Epithelial cell of esophagus (primary cell): ENCODE measurements around the gene SLC34A1.

ENCODE experiments used
- DNase-seq: peaks from one replicate; pipeline ENCODE4 v3.0.0; 2010; ENCODE audit warnings: low read depth
- H3K4me3 ChIP-seq: 2 replicates; pipeline ENCODE4 v1.5.1; 2011; ENCODE audit warnings: mild to moderate bottlenecking, low read length, control low read depth
- TF ChIP-seq, protein P1 (sequence below): IDR thresholded peaks from 2 replicates; pipeline ENCODE4 v1.5.1; 2011; ENCODE audit warnings: low read depth, mild to moderate bottlenecking, low read length, control low read depth, inconsistent platforms; ENCODE audit not compliant: insufficient read depth; ENCODE audit errors: missing control alignments

SLC34A1 gene

DNA sequence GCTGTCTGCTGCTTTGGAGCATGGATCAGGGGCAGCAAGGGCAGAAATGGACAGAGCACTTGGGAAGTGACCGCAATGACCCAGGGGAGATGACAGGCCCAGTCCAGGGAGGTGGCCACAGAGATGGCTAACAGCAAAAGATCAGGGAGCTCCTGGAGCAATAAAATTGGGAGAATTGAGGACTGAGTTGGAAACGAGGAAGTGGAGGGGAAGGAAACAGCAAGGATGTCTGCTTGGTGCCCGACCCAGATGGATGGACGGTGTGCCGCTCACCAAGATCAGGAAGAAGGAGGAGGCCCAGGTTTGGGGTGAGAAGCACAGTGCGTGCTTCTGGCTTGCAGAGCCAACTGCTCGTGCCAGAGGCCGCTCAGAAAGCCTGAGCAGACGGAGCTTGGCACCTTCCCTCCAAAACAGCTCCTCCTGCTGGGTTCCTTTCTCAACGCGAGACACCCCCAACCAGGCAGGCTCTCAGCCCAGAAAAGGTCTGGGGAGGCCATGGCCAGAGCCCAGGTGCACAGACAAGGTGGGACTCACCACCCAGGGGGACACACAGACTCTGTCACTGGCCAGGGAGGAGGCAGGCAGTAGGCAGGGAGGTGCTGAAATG, 1.7 kb upstream of the SLC34A1 start:
- no peak overlapping the region for H3K4me3 ChIP-seq
- TF ChIP-seq, protein P1, sequence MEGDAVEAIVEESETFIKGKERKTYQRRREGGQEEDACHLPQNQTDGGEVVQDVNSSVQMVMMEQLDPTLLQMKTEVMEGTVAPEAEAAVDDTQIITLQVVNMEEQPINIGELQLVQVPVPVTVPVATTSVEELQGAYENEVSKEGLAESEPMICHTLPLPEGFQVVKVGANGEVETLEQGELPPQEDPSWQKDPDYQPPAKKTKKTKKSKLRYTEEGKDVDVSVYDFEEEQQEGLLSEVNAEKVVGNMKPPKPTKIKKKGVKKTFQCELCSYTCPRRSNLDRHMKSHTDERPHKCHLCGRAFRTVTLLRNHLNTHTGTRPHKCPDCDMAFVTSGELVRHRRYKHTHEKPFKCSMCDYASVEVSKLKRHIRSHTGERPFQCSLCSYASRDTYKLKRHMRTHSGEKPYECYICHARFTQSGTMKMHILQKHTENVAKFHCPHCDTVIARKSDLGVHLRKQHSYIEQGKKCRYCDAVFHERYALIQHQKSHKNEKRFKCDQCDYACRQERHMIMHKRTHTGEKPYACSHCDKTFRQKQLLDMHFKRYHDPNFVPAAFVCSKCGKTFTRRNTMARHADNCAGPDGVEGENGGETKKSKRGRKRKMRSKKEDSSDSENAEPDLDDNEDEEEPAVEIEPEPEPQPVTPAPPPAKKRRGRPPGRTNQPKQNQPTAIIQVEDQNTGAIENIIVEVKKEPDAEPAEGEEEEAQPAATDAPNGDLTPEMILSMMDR, result peak; percentile 40
- peak; percentile 39 for DNase-seq

DNA sequence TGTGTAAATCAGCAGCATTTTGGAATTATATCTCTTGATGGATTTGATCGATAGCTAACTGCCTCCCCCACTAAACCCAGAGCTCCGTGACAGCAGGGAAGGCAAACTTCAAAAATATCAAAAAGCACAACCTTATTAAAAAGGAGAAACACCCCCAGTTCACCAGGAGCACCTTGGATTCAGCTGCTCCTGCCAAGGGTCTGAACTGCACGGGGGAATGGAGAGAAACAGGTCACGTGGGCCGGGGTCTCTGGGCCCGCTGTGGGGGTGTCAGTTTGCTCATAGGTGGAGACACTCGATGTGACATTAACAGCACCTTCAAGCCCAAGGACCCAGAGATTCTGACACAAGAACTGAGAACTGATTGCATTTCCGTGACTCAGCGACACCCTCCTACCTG, 1.1 kb upstream of the SLC34A1 start:
- DNase-seq, result no peak
- TF ChIP-seq, protein P1, result no peak
- H3K4me3 ChIP-seq, result no peak overlapping the region

DNA sequence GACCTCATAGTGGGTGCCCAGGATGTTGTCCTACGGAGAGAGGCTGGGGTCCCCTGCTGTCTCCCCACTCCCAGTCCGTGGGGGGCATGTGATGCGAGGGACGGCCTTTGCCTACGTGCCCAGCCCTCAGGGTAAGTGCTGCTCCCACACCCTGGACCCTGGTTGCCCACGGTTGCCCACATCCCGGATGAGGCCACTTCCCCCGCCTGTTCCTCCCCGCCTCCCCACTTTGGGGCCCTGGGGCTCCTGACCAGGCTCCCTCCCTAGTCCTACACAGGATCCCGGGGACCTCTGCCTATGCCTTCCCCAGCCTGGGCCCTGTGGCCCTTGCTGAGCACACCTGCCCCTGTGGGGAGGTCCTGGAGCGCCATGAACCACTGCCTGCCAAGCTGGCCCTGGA, 1.5 kb downstream of the SLC34A1 start:
- TF ChIP-seq, protein P1, result no peak
- no peak for DNase-seq
- no peak overlapping the region for H3K4me3 ChIP-seq

DNA sequence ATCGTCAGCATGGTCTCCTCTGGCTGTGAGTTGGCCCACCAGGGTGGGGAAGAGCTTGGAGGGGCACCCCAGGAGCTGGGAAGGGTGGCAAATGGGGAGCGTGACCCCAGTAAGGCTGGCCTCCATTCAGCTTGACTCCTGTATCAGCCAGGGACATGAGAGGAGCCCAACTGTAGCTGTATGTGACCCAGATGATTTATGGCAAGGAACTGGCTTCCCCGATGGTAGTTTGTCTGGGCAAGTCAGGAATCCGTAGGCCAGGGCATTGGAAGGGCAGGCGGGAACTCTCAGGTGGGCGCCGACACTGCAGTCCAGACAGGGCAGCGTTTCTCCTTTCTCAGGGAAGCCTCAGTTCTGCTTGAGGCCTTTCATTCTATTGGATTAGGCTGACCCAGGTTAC, 2.3 kb downstream of the SLC34A1 start:
- H3K4me3 ChIP-seq, result no peak overlapping the region
- no peak for DNase-seq
- TF ChIP-seq, protein P1, result no peak

DNA sequence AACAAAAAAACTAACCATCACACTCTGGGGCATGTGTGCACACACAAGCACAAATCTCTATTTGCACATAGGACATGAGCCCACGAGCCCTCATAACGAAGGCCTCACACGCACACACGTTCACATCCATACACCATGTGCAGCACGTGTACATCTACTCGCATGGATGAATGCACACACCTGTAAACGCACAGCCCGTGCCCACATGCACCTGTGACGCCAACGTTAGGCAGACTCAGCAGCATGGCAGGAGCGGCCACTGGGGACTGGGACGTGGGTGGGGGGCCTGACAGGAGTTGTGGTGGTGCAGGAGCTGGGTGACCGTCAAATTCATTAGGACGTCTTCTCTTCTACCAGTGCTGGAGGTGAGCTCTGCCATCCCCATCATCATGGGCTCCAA, 3.2 kb downstream of the SLC34A1 start:
- no peak overlapping the region for H3K4me3 ChIP-seq
- TF ChIP-seq, protein P1, result no peak
- DNase-seq, result no peak

DNA sequence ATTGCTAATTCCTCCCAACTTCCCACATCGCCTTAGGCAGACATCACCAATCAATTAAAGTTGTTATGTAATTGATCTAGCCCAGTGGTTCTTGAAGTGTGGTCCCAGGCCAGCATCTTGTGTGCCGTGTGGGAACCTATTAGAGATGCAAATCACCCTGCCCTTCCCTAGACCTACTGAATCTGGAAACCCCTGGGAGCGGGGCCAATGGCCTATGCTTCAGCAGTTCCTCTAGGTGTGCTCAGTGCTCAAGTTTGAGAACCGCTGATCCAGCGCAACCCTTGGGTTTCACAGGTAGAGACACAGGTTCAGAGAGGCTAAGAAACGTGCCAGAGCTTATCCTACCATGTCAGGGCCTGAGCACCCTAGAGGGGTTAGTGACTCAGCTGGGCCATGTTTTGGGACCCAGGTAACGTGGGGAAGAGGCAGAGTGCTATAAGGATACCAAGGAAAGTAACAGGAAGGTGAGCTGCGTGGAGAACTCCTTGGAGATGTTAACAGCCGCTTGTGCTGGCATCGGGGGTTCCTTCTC, 4.4 kb downstream of the SLC34A1 start:
- TF ChIP-seq, protein P1, result no peak
- peak; percentile 91 for DNase-seq
- no peak overlapping the region for H3K4me3 ChIP-seq

DNA sequence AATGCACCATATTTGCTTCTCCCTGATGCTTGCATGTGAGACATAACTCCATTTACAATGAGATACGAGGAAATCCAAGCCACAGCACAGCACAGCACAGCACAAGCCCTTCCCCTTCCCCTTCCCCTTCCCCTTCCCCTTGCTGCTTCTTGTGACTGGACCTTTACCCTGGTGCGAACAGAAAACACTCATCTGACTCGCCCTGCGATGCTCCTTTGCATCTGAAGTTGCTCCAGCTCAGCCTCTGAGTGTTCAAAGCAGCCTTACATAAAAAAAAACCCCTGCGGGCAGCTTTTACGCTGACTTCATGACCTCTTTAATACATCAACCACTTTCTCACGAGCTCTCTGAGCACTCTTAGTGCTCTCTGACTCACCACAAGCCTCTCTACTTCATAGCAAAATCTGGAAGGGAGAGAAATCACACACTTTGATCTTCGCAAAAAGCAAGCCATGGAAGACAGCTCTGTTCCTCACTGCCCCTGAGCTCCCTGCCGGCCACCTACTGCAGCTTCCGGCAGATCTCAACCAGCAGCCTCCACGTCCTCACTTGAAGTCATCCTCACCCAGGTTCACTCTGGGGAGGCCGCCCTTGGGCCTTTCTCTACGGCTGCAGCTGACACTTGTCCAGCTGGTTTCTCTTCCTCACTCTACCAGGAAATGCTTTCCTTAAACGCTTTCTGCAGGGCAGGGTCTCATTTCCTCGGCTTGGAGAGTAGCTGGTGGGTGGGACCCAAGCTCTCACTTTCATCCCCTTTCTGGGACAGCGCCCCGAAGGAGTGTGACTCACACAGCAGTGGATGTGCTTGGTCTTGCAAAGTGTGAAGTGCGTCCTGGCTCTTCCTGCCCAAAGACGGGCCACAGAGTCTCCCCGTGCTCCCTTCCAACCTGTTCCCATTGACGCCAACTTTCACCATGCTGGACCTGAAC, 5.3 kb downstream of the SLC34A1 start:
- H3K4me3 ChIP-seq, result no peak overlapping the region
- TF ChIP-seq, protein P1, result no peak
- DNase-seq, result peak; percentile 96
